ENCODE data around the gene SHC3.

The SHC3 gene

DNA sequence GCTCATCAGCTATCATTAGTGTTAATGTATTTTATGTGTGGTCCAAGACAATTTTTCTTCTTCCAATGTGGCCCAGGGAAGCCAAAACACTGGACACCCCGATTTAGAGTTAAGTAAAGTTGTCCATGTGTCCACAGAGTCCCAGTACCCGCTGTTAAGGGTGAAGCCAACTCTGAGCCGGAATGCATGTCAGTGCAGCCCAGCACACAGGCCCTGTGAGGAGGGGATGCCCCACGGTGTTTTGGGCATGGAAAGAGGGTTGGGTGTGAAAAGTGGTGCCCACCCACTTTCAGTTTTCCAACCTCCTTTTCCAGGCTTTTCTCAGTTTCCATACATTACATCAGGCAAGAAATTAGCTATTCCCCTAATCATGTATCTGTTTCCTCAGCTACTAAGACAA is 24.4 kb downstream of the SHC3 start:
- DNase-seq (ENCODE audit: low read depth), result no peak

DNA sequence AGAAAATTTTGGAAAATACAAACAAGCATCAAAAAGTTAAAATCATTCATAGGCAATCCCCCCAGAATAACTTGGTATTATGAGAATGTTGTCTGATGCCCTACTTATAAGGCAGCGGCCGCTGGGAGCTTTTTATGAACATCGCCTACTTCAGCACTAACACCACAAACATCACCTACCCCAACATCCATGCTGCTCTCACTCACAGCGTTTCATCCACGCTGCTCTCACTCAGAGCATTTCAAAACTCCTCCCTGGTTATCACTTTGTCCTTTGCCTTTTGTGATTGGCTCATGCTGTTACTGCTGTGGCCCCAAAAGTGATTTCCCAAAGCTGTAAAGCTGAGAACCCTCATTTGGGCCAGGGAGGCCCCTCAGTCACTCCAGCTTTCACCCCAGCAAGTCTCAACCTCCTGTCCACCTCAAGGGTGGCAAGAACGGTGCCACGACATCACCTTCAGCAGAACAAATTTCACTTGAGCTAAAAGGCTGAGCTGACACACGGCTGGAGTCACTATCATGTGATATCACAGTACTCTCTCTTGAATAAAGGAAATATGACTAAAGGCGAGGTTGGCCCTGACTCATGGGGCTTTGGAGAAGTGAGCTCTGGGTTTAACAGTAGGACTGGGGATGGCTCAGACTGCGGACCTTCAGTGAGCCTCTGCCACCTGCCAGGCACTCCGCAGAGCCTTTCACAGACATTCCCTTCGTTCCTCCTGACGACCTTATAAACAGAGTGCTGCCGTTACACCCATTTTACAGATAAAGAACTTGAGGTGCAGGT is 25.2 kb downstream of the SHC3 start:
- DNase-seq (ENCODE audit: low read depth), result peak; percentile 89

DNA sequence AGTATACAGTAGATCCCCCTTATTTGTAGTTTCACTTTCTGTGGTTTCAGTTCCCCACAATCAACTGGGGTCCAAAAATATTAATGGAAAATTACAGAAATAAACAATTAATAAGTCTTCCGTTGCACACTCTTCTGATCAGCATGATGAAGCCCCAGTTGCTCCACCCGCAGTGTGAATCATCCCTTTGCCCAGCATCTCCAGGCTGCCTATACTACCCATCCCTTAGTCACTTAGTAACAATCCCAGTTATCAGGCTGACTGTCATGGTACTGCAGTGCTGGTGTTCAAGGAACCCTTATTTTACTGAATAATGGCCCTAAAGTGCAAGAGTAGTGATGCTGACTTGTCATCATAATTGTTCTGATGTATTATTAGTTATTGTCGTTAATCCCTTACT is 28.9 kb downstream of the SHC3 start:
- peak; percentile 82 for DNase-seq (ENCODE audit: low read depth)

DNA sequence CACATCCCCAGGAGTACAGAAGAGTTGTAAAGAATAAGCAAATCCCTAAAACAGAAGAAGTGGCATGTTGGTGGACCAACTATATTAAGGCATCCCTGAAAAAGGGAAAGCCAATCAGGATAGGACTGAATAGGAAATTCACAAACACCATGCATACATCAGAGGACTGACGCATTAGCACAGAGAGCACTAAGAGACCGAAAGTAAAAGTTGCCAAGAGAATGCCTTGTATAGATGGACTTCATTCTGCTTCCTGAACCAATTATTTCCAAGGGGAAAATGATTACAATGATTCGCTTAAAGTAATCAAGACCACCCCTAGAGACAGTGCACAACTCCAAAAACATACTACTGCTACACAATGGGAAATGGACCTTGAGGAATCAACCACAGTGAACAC is 33.5 kb downstream of the SHC3 start:
- no peak for DNase-seq (ENCODE audit: low read depth)

DNA sequence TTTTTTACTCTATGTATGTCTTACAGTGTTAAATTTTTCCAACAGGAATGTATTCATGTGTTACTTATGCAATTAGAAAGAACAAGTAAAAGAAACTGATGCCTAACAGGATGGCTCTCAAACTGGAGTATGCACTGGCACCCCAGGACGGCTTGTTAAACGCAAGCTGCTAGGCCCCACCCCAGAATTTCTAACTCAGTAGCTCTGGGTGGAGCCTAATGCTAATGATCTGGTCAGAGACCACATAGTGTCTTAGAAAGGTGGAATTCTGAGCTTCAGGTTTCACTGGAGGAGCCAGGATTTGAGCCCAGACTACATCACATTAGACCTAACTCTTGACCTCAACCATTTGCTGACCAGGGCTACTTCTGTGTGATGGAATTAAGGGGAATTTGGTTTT is 34.4 kb downstream of the SHC3 start:
- no peak for DNase-seq (ENCODE audit: low read depth)

DNA sequence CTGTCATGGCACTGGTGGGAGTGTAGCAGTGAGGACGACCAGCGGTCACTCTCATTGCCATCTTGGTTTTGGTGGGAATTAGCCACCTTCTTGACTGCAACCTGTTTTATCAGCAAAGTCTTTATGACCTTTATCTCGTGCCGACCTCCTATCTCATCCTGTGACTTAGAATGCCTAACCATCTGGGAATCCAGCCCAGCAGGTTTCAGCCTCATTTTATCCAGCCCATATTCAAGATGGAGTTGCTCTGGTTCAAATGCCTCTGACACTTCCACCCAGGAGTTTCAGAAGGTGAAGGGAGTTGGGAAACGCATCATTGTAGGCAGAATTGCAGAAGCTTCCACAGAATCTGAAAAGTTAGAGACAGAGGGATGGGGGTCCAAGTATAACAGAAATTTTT is 35.4 kb downstream of the SHC3 start:
- no peak for DNase-seq (ENCODE audit: low read depth)

DNA sequence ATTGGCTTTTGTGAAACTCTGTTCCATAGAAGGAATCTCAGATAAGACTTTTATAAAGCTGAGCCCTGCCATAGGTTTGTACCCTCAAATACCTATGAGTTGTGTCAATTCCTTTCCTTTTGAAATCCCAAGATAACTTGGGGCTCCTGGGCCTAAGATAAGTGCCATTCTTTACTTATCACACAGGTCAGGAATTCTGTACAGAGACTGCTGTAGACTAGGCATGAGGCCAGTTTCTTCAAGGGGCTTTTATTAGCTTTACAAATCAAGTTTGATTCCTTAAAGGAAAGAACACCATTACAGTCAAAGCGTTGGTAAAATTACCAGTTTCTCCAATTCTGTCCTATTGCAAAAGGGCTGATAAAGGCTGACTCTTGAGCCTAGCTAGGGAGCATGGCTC is 39.2 kb downstream of the SHC3 start:
- DNase-seq (ENCODE audit: low read depth), result peak; percentile 73

DNA sequence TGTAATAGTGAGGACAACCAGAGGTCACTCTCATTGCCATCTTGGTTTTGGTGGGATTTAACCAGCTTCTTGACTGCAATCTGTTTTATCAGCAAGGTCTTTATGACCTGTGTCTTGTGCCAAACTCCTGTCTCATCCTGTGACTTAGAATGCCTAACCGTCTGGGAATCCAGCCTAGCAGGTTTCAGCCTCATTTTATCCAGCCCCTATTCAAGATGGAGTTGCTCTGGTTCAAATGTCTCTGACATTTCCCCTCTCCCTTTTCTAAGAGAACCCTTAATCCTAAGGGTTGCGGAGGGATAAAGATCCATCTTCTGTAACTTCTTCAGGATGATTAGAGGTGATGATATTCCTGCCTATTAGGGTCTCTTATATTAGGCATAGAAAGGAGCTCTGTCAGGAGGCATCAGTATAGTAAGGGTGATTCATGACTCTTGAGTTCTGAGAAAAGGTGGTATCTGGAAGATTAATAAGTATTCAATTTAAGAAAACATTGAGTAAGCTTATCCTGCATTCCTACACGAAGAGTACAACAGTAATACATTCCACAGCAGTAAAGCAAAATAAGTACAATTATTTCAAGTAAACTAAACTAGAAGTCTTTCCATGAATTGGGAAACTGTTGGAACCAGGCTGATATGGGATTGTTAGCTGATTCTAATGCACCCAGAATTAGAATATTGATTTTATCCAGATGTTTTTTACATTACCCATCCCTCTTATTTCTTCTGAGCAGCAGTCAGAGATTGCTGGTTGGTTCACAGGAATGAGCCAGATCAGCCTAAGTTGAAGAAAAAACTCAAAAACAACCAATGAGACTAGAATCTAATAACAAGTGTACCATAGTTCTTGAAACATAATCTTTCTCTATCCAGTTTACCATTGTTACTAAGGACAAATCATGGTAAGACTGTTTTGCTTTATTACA is 39.9 kb downstream of the SHC3 start:
- DNase-seq (ENCODE audit: low read depth), result peak; percentile 80

DNA sequence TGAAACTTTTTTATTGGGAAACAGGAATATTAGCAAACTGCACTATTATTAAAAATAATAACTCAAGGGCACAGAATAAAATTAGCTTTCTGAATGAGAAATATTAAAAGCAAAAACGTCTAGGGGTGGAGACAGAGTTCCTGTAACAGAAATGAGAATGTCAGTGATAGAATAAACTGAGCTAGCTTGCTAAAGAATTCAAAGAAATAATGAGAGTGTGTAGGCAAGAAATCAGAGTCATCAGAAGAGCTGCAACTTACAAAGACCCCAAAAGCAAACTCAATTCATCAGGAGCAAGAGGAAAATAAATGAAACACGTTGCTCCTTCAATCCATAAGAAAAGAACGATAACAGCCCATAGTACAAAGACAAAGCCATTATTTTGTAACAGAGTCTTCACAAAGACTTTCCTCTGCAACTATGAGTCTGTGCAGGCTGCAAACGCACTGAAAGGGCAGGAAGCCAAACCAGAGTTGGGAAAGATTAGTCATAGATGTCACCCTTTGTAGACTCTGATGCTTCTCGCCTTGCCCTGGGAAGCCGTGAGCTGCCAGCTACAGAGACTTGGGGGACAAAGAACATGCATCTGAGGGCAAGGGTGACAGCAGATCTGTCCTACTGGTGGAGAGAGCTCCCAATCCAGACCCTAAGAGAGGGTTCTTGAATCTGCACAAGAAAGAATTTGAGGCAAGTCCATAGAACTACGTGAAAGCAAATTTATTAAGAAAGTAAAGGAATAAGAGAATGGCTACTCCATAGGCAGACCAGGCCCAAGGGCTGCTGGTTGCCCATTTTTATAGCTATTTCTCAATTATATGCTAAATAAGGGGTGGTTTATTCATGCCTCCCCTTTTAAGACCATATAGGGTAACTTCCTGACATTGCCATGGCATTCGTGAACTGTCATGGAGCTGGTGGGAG is 40.8 kb downstream of the SHC3 start:
- peak; percentile 97 for DNase-seq (ENCODE audit: low read depth)

DNA sequence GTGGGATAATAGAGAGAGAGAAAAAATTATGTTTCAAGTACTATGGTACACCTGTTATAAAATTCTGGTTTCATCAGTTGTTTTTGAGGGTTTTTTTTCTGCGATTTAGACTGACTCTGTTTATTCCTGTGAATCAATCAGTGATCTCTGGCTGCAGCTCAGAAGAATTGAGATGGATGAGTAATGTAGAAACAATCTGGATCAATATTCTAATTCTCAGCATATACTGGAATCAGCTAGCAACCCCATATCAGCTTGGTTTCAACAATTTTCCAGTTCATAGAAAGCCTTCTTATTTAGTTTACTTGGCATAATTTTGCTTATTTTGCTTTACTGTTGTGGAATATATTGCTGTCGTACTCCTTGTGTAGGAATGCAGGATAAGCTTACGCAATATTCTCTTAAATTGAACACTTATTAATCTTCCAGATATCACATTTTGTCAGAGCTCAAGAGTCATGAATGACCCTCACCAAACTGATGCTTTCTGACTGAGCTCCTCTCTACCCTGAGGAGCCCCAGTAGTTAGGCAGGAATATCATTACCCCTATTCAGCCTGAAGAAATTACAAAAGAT is 42.9 kb downstream of the SHC3 start:
- DNase-seq (ENCODE audit: low read depth), result peak; percentile 32

DNA sequence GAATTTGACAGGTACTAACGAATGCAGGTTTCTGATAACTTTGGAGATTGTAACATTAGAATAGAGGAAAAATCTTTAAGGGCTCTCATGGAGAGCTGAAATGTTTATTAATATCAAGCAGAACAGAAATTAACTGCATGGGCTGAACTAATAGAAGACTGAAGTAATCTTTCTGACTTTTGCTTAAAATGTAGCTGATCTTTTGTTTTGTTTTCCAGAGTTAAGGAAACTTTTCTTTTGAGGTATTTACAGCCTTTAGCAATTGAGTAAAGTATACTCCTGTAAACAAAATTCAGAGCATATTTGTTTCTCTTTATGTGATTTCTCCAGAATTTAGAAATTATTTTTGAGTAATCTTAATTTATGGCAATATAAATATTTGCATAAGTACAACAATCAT is 43.9 kb downstream of the SHC3 start:
- no peak for DNase-seq (ENCODE audit: low read depth)

DNA sequence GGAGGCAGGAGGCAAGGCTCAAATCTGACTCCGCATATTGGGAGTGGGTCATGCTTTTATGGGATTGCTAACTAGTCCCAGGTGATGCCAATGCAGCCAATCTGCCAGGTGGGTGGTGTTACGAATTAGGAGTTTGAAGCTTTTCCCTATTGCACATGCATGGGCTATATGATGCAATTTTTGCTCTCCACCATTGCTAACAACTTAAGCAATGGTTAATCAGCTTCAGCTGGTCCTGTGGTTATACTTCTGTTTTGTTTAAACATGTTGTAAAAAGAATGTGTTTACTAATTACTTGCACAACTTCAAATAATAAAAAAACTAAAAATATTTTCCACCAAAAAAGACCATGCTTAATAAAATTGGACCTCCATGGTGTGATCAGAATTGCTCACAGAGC is 55.7 kb downstream of the SHC3 start:
- DNase-seq (ENCODE audit: low read depth), result peak; percentile 65

DNA sequence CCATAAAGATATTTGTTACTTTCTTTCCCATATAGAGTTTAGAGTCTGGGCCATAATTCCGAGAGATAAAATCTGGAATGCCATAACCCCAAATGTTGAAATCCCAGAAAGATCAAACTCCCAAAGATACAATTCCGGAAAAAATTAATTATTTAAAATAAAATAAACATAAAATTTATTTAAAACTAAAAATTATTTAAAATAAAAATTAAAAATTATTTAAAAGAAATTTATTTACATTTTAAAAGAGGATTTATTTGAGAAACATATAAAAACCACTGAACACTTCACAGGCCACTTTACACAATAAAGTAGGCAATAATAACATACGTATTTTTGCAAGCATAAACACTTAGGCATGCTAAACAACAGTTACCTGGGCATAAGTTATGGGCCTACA is 57.9 kb downstream of the SHC3 start:
- DNase-seq (ENCODE audit: low read depth), result no peak

DNA sequence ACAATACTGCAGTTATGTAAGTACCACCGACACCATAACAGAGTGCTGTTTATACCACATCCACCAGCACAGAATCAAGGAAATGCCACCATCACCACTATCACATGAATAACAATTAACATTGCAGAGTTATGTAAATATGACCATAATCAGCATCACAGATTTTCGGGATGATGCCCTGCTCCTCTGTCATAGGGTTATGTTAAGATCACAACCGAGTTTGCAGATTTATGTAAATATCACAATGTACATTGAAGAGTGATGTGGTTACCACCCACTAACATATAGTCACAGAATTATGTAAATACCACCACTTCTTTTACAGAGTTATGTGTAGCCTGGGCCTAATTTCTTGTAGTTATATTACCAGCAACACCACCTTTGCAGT is 61.8 kb downstream of the SHC3 start:
- no peak for DNase-seq (ENCODE audit: low read depth)

DNA sequence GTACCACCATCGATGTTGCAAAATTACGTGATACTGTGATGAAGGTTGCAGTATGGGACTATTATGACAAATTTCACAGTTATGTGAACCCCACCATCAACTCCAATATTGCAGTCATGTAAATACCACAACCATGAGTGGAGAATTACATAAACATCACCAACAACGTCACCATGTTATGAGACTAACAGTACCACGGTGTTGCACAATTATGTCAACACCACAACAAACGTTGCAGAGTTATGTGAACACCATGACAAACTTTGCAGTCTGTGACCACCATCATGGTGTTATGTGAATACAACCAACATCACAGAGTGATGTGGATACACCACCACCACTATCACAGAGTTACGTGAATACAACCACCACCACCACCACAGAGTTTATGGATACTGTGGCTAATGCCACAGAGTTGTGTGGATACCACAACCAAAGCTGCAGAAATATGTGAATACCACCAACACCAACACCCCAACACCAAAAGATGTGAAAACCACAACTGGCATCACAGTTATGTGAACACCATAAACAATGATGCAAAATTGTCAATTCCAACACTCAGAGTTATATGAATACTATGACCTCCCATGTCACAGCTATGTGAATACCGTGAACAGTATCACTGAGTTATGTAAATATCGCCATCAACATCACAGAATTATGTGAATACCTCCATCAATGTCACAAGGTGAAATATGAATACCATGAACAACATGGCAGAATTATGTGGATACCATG is 62.4 kb downstream of the SHC3 start:
- peak; percentile 97 for DNase-seq (ENCODE audit: low read depth)

DNA sequence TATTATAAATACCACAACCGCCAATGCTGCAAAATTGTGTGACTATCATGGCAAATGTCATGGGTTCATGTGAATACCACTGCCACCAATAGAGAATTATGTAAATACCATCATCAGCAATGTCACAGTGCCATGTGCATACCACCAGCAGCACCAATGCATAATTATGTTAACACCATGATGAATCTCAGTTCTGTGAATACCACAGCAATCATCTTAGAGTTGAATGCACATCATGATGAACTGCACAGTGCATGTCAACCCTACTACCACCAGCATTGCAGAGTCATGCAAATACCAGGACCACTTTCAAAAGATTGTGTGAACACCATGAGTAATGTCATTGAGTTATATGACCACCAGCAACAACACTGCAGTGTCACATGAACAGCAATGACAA is 63.2 kb downstream of the SHC3 start:
- no peak for DNase-seq (ENCODE audit: low read depth)

DNA sequence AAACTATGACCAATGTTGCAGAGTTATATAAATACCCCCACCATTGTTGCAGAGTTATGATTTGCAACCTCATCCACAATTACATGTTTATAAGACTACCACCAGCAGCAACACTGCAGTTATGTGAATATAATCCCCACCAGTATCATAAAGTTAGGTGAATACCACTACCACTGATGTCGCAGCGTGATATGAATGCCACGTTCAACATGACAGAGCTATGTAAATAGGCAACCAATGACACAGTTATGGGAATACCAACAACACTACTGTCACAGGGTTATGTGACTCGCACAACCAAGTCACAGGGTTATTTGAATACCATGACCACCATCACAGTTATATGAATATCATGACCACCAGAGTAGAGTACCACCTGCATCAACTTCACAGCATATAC is 63.9 kb downstream of the SHC3 start:
- DNase-seq (ENCODE audit: low read depth), result no peak

DNA sequence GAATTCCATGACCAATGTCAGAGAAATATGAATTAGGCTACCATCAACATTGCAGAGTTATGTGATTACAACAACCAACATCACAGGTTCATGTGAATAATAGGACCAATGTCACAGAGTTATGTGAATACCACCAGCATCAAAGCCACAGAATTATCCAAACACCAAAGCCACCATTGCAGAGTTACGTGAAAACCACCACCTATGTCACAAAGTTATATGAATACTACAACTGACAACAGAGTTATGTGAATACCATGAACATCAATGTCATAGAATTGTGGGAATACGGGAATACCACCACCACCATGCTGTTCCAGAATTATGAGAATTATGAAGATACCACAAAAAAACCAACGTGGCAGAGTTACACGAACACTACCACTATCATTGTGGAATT is 64.8 kb downstream of the SHC3 start:
- DNase-seq (ENCODE audit: low read depth), result no peak

DNA sequence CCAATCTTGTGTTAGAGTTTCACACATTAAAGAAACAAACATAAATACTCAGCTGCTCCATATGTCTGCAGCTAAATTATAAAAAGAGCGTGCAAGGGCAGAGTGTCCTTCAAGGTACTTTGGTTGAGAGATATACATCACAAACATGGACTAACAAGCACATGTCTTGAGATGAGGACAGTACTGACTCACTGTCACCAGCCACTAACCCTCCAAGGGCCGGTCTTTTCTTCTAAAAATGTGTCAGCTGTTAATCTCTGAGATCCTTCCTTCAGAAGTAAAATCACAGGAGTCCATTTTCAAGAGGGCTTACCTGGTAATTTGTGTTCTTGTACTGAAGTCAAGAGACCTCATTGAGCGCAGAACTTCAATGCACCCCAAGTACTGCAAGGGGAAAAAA is 66.4 kb downstream of the SHC3 start:
- no peak for DNase-seq (ENCODE audit: low read depth)

DNA sequence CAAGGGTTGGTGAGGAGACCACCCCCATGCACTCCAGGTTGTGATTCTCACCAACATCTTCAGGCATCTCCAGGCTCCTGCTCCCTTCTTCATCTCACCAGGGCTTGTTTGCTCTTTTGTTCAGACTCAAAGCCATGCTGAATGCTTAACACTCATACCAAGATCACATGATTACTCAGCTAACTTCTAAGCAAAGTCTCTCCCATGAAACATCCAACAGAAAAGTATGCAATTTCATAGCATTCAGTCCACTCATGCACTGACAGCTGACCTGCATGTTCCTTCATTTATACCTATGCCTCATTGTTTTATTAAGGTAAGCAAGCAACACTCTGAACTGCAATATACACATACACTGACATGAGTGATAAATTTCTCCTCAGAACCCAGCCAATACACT is 69.0 kb downstream of the SHC3 start:
- peak; percentile 59 for DNase-seq (ENCODE audit: low read depth)

DNA sequence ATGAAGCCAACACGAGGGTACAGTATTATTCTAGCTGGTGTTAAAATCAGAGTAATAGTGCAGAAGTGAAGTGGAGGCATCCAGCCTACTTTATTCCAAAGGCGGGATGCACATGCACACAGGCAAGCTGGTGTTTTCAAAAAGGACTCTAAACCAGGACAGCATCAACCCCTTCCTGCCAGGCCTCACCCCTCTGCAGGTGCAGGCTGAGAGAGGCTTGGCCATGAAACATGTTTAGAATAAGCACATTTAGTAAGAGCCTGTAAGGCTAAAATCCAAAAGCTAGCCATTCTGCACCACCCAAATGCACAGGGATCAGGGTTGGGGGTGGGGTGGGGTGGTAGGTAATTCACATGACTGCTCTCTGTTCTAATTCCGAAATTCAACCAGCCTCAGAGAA is 71.2 kb downstream of the SHC3 start:
- DNase-seq (ENCODE audit: low read depth), result no peak

Data from iris pigment epithelial cell (primary cell).